ENCODE measurements around the gene ABCA12. TPM values are rescaled to one million over a fixed set of nuclear protein-coding genes. Genes with fewer than 3 reads are reported as not detected.

The ABCA12 gene
- total RNA-seq, 2 donors from 2014 or later: 0.07 TPM; not detected in 1

- Mint-ChIP-seq H3K9me3 (no peaks in the 10 kb centered on the region), H3K4me3 (no peak overlapping the region), H3K27me3 (ENCODE audit: insufficient read depth) (no peaks in the 10 kb centered on the region), H3K4me1 (peaks cover 5% of the 10 kb centered on the region), H3K27ac (no peak overlapping the region), H3K36me3 (ENCODE audit: low read depth) (no peaks in the 10 kb centered on the region)
- Histone ChIP-seq H3K27me3 (ENCODE audit: control insufficient read depth, insufficient read depth, low read length, poor library complexity, severe bottlenecking) (no peaks in the 10 kb centered on the region), H3K4me3 (ENCODE audit: low read length) (no peak overlapping the region), H3K36me3 (ENCODE audit: control insufficient read depth, insufficient read depth, low read length) (no peaks in the 10 kb centered on the region), H3K9ac (ENCODE audit: extremely low read depth, low read length, poor library complexity, severe bottlenecking) (no peak overlapping the region), H3K27ac (ENCODE audit: low read depth, low read length) (no peak overlapping the region), H3K4me1 (ENCODE audit: control insufficient read depth, insufficient read depth, low read length) (no peaks in the 10 kb centered on the region), H3K9me3 (ENCODE audit: control insufficient read depth, low read length) (no peaks in the 10 kb centered on the region)
- WGBS, 2 experiments (ENCODE audit: insufficient coverage in 1 of 2, insufficient read length in 1 of 2): 91 to 100% methylated on average over 4 of the region's 4 CpGs
- no peak for TF ChIP-seq CTCF (conservative IDR thresholded peaks at IDR 0.05)
- DNase-seq: no peak
These were observed 57.9 kb downstream of the ABCA12 start for GRCh38 chr2:215080545-215080944.

GRCh38 chr2:215071676-215072075, 66.8 kb downstream of the ABCA12 start:
- H3K36me3 ChIP-seq (ENCODE audit: control insufficient read depth, insufficient read depth, low read length): no peaks in the 10 kb centered on the region
- no peak overlapping the region for H3K4me3 ChIP-seq (ENCODE audit: low read length)
- H3K4me1 ChIP-seq (ENCODE audit: control insufficient read depth, insufficient read depth, low read length): no peaks in the 10 kb centered on the region
- no peaks in the 10 kb centered on the region for H3K27me3 Mint-ChIP-seq (ENCODE audit: insufficient read depth)
- no peak for TF ChIP-seq CTCF (conservative IDR thresholded peaks at IDR 0.05)
- H3K4me1 Mint-ChIP-seq: no peaks in the 10 kb centered on the region
- H3K36me3 Mint-ChIP-seq (ENCODE audit: low read depth): no peaks in the 10 kb centered on the region
- no peaks in the 10 kb centered on the region for H3K9me3 ChIP-seq (ENCODE audit: control insufficient read depth, low read length)
- 96 to 100% methylated on average over 1 to 3 of the region's 3 CpGs for WGBS, 2 experiments (ENCODE audit: insufficient coverage in 1 of 2, insufficient read length in 1 of 2)
- no peaks in the 10 kb centered on the region for H3K9me3 Mint-ChIP-seq
- no peak overlapping the region for H3K27ac Mint-ChIP-seq
- peaks cover 6% of the 10 kb centered on the region for H3K27me3 ChIP-seq (ENCODE audit: control insufficient read depth, insufficient read depth, low read length, poor library complexity, severe bottlenecking)
- no peak overlapping the region for H3K9ac ChIP-seq (ENCODE audit: extremely low read depth, low read length, poor library complexity, severe bottlenecking)
- no peak for DNase-seq
- H3K27ac ChIP-seq (ENCODE audit: low read depth, low read length): no peak overlapping the region
- no peak overlapping the region for H3K4me3 Mint-ChIP-seq

- H3K27ac Mint-ChIP-seq: no peak overlapping the region
- no peak for TF ChIP-seq CTCF (conservative IDR thresholded peaks at IDR 0.05)
- H3K9ac ChIP-seq (ENCODE audit: extremely low read depth, low read length, poor library complexity, severe bottlenecking): no peak overlapping the region
- no peaks in the 10 kb centered on the region for H3K36me3 Mint-ChIP-seq (ENCODE audit: low read depth)
- no peak for DNase-seq
- no peak overlapping the region for H3K4me3 ChIP-seq (ENCODE audit: low read length)
- no peaks in the 10 kb centered on the region for H3K4me1 Mint-ChIP-seq
- no peaks in the 10 kb centered on the region for H3K27me3 Mint-ChIP-seq (ENCODE audit: insufficient read depth)
- H3K9me3 Mint-ChIP-seq: no peaks in the 10 kb centered on the region
- no peaks in the 10 kb centered on the region for H3K36me3 ChIP-seq (ENCODE audit: control insufficient read depth, insufficient read depth, low read length)
- no peaks in the 10 kb centered on the region for H3K27me3 ChIP-seq (ENCODE audit: control insufficient read depth, insufficient read depth, low read length, poor library complexity, severe bottlenecking)
- no peak overlapping the region for H3K27ac ChIP-seq (ENCODE audit: low read depth, low read length)
- no peak overlapping the region for H3K4me3 Mint-ChIP-seq
- no peaks in the 10 kb centered on the region for H3K9me3 ChIP-seq (ENCODE audit: control insufficient read depth, low read length)
- WGBS, 2 experiments (ENCODE audit: insufficient coverage in 1 of 2, insufficient read length in 1 of 2): 76 to 100% methylated on average over 2 of the region's 2 CpGs
- no peaks in the 10 kb centered on the region for H3K4me1 ChIP-seq (ENCODE audit: control insufficient read depth, insufficient read depth, low read length)
These were observed 70.0 kb downstream of the ABCA12 start for GRCh38 chr2:215068399-215068798.

Data from endodermal cell (in vitro differentiated cells).